Measurements from ENCODE around the gene NDUFA5.
"Not testable (repeated sequence)": the region's sequence is repeated elsewhere in the genome, so short reads cannot be mapped to it uniquely, and the experiment has no call there.

GRCh38 chr7:123530035-123530591, 27.5 kb downstream of the NDUFA5 start:
- not testable (repeated sequence) for TF ChIP-seq CTCF (IDR thresholded peaks at IDR 0.05); POLR2AphosphoS5 (IDR thresholded peaks at IDR 0.05; ENCODE audit: low read depth, low read length)

All from Panc1 (cell line).